GM21619 (cell line): ENCODE data around the gene ANXA9.
A peak's percentile ranks its signal among the peaks of the same experiment; 100 is the strongest.

Experiments used
- ATAC-seq: cut with Tn5 transposase; IDR thresholded peaks from one replicate; pipeline ENCODE4 v1.9.1; 2021; ENCODE audit not compliant: unreplicated experiment

ANXA9 gene

DNA sequence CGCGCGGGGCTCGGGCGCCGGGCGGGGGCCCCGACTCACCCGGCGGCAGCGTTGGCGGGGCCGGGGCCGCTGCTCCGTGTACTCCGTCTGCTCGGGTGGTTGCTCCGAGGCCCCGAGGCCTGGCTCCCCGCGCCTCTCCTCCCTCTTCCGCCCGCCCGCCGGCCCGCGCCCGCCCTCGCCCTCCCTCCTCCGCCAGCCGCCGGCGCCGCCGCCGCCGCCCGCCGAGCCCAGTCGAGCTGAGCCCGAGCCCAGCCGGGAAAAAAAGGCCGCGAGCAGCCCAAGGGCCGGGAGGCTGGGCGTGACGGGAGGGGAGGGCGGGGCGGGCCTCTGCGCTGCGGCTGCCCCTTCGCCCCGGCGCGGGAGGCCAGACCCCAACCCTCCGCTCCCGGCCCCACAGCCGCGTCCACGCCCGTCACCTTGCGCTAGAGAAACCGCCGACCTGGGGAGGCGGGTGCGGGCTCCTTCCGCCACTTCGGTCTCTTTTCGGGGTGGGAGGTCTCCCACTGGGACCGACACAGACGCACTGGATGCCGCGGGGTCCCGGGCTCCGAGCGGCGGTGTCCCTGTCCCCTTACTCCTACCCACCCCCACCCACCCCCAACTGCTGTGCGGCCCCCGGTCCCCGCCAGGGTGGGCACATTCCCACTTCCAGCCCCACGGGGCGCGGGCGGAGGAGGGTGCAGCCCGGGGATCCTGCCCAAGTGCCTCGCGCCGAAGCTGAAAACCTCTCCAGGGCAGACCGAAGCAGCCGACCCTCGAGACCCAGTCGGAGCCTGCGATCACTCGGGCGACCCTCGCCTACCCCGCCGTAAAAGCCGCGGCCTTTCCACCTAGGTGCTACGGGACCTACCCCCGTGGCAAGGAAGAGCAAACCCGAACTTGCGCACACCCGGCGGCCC, 7.3 kb upstream of the ANXA9 start, which contains the start of gene CERS2:
Gene CERS2, minus strand, starts transcription at position 256 of the 899 bp plus-strand sequence. CDS start 5,745 bp downstream, outside the sequence.
- ATAC-seq = peak; percentile 49

DNA sequence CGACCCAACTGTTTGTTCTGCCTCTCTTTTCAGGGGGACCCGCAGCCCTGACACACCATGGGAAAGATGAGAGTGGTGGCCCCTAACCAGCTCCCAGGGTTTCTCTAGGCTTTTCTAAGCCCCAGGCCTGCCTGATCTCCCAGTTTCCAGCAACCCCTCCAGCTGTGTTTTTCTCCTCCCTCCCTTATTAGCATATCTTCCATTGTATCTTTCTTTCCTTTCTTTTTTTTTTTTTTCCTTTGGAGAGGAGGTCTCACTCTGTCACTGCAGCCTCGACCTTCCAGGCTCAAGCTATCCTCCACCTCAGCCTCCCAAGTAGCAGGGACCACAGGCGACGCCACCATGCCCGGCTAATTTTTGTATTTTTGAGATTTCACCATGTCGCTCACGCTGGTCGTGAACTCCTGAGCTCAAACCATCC, 5.7 kb upstream of the ANXA9 start:
- no peak for ATAC-seq

DNA sequence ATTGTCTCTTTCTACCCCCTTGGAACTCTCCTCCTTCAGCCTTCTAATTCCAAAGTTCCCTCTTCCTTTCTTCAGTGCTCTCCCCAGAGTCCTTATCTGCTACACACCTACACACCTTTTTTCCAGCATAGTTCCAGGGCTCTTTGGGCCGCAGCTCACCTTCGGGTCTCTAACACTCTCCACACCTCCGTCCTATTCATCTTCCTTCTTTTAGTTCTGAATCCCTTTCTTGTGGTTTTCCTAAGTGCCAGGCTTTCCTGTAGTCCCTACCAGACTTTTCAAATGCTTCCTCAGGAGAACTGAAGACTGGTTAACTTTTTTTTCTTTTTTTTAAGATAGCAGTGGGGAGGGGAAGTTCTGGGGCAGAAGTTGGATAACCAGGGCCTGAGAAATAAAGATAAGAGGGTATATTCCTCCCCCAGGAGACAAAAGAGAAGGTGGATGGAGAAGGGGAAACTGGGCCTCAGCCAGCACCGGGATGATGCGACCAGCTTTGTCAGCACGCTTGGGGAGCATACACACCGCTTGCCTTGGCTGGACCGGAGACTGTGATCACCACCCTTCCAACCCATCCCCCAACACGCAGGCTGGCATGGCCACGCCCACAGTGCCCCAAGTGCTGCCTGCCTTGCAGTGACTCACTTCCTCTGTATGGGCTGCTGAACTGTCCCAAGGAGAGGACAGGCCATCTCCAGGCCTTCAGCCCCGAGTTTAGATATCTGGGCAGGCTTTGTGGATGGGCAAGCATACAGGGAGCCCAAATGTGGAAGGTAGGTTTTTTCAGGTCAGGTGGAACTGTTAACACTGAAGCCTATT, 5.0 kb upstream of the ANXA9 start:
- ATAC-seq = no peak

DNA sequence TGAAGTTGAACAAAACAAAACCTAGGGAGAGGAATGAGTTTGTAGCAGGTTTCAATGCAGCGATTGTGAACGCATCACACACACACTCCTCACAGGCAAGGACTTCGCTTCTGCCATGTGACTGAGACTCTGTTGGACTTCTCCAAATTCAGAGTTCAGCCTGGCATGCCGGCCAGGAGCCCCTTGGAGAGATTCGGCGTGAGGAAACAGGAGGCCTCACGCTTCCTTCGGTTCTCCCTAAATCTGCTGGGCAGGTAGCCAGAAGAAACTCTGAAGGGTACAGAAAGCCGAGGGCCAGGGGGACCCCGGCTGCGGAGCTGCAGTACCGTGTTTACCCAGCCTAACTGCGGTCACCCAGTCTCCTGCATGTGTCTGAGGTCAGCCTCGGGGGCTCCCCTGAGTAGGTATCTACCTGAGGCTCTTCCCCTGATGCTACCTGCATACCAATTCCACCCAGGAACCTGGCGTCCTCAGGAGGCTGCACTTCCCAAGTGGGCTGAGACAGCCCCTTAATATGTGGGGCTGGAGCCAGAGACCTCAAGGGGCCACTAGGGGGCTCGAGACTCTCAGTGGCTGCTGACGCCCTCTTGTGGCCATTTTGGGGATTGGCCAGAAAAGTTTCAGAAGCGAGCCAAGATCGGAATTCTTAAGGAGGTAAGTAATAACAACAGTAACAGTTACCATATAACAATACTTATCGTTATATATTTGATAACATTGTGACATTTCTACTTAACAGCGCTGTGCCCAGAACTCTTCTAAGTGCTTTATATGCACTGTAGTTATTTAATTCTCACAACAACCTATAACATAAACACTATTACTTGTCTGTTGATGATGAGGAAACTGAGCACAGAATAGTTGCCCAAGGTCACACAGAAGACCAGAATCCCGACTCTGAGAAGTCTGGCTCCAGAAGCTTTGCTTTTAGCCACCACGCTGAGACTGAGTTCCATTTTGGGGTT, 2.7 kb upstream of the ANXA9 start:
- peak; percentile 56 for ATAC-seq

DNA sequence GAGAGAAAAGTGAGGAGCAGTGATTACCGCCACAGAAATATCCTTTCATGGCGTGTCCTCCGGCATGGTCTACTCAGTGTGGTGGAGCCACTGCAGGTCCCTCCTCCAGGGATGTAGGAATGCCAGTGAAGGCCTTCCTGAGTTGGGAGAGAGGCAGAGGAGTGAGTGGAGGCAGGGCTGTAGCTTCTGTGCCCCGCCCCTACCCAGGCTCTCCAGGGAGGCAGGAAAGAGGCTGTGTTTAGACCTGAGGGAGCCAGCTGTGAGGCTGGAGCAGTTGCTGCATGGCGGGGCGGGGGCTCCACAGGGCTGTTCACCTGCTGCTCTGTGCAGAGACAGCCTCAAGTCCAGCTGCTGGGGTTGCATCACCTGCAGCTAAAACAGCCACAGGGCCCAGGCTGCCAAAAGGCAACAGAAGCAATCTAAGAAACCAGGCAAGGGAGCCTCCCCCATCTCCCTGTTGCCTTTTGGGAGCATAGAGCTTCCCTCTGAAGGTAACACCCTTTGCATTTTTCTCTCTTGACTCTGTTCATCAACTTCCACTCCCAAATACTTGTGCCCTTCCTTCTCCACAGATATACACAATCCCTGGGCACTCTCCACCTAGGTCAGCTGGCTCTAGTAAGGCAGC, 801 bp upstream of the ANXA9 start:
- no peak for ATAC-seq

DNA sequence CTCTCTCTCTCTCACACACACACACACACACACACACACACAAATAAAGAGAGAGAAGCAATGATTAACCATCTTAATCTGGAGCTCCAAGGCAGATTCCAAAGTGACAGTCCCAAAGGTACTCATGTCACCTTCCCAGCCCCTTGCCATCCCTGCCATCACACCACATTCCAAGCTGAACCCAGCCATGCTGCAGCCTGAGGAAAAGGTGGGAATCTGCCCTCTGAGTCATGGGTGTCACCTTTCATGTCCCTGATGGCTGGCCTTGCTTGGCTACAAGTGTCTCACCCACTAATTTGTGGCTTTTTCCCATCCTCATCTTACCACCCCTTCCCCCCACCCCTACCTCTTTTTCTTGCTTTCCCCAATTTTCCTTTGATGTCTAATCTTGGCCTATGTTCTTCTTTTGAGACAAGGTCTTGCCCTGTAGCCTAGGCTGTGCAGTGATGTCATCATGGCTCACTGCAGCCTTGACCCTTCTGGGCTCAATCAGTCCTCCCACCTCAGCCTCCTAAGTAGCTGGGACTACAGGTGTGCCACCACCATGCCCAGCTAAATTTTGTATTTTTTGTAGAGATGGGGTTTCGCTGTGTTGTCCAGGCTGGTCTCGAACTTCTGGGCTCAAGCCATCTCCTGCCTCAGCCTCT, 3.2 kb downstream of the ANXA9 start:
- ATAC-seq = no peak

DNA sequence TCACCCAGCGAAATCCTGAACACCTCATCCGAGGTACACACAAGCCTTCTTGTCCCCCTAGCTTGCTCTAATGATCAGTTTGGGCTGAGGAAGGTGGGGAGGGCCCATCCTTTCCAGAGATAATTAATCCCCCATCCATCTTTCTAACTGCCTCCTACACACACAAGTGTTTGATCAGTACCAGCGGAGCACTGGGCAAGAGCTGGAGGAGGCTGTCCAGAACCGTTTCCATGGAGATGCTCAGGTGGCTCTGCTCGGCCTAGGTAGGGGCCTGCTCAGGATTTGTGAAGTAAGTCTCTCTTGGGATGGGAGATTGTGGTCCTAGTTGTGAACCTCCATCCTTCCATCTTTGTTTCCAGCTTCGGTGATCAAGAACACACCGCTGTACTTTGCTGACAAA, 5.8 kb downstream of the ANXA9 start:
- ATAC-seq = no peak

DNA sequence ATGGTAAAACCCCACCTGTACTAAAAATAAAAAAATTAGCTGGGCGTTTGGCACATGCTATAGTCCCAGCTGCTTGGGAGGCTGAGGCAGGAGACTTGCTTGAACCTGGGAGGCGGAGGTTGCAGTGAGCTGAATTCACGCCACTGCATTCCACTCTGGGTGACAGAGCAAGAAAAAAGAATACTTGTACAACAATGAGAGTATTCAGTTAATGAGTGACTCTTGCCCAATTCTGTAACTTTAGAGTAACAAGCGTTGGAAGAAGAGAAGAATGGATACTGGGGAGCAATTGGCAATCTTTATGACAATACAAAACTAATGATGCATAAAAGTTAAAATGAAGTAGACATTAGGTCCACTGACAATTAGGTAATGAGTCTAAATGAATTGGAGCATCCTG, 10.5 kb downstream of the ANXA9 start:
- no peak for ATAC-seq

DNA sequence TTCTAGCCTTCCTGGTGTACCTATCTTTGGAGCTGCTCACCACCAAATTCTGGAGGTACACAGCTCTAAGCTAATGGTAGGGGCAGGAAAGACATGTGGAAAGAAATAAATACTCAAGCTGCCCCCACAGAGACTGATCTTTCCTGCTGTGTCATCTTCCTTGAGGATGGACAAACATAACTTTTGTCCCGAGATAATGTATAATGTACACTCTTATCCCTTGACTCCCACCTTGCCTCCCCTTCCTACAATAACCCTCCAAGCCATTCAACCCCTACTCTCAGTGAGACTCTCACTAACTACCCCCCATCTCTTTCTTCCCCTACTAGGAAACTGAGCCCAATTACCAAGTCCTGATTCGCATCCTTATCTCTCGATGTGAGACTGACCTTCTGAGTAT, 12.2 kb downstream of the ANXA9 start:
- no peak for ATAC-seq

DNA sequence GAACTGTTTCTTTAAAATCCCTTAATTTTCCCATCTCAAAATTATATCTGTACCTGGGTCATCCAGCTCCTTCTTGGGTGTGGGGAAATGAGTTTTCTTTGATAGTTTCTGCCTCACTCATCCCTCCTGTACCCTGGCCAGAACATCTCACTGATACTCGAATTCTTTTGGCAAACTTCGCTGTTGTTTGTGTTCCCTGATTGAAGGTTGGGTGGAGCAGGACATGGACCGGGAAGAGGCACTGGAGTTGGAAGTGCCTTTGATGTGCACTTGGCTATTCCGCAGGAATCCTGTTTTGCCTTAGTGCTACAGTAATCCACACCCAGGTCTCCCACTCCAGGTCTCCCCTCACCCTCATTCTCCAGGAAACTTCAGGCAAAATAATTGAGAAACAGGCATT, 13.4 kb downstream of the ANXA9 start:
- ATAC-seq = no peak

DNA sequence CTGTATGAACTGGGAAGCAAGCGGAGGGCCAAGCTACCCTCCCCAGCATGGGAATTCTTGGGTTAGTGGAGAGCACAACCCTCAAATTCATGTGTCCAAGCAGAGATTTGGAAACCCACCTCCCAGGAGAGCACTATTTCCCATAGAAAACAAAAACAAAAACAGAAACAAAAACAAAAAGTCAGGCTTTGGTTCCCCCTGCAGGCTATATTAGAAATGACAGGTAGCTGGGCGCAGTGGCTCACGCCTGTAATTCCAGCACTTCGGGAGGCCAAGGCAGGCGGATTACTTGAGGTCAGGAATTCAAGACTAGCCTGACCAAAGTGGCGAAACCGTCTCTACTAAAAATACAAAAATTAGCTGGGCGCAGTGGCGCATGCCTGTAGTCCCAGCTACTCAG, 13.8 kb downstream of the ANXA9 start:
- ATAC-seq = no peak

DNA sequence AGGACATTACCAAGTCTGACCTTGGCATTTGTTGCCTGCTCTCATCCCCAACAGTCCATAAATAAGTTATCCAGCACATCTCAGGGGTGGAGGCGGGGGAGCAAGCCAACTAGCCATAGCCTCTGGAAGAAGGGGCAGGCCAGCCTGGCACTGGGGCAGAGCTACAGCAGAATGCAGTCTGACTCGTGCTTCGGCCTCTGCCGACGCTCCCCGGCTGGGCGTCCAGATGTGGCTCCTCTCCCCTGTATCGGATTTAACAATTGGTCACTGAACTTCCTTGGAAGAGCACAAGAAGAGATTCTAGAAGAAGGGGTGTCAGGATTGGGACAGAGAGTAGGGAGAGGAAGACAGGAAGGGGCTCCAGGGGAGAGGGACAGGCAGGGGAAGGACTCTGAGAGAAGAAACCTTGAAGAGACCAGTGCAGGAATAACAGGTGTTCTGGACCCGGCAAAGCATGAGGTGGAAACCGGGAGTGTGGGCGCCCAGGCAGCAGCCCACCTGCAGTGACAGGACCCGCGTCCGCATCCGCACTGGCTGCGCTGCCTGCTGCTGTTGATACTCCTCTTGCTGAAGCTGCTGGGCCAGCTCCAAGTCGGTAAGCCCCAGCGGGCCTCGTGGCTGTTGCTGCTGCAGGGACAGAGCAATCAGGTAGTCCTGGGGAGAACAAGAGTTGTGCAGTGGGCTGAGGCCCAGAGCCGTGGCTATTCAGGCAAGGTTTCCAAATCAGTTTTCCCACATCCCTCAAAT, 15.2 kb downstream of the ANXA9 start:
- no peak for ATAC-seq

DNA sequence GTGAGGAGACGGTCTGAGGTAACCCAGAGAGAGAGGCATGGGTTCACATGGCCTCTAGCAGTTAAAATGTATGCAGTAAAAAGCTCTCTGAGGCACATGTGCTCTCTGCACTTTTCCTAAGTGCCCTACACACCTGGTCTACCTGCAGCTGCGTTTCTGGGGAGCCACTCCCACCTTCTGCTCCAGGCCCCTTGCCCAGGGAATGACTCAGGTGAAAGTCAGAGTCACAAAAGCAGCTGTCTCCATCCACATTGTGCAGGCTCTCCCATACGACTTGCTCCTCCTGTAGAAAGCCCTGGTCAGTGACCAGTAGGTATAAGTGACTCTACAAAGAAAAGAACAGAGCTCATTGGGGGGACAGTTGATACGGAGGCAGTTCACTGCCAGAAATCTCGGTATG, 15.9 kb downstream of the ANXA9 start:
- ATAC-seq = no peak

DNA sequence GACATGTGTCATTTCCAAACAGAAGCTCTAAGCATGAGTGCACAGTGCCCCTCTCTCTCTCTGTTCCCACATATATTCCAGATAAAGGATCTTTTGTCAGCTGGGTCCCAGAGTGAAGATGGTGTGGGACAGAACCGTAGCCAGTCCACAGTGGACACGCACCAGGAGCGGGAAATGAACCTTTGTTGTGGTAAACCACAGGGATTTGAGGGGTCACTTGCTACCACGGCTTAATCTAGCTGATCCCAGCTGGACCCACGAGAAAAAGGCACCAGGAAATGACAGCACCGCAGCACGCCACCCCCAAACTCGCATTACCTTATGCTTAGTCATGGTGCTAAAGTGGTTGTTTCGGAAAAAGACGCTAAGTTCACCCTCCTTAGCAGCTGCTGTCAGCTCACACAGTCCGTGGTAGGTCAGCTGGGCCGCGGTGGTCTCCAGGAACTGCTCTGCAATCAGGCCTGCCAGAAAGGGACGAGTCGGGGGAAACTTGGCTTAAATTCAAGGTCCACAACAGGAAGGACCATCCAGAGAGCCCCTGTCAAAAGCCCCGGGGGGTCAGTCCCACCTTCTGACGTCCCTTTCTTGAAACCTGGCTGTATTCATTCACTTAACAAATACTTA, 17.1 kb downstream of the ANXA9 start:
- no peak for ATAC-seq

DNA sequence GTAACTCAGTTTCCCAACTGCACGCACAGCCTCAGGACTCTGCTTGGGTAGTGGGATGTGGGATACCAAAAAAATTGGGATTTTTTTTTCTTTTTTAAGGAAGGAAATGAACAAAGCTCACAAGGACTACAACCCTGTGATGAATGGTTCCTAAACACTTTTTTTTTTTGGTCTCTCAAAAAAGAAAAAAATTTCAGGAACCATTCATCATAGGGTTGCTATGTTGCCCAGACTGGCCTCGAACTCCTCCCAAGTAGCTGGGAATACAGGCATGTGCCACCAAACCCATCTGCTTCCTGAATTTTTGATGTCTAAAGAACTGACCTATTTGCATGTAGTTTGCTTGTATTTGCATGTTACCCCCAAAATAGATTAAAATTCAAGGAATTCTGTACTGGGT, 17.8 kb downstream of the ANXA9 start:
- ATAC-seq = no peak

DNA sequence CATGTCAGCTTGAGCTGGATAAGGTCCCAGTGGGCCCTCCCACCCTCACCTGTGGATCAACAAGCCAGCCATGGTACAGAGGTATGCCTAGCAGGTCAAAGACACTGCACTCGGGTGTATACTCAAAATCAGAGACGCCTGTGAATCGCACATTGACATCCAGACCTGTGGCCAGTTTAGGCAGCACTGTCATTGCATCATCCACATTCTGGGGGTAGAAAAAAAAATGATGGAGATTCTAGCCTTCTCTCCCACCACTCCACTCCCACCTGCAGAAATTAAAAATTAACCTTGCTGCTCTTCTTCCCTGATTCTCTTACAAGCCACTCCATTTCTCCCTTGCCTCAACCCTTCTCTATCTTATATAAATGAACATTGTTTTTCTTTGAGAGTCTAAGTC, 18.3 kb downstream of the ANXA9 start:
- no peak for ATAC-seq

DNA sequence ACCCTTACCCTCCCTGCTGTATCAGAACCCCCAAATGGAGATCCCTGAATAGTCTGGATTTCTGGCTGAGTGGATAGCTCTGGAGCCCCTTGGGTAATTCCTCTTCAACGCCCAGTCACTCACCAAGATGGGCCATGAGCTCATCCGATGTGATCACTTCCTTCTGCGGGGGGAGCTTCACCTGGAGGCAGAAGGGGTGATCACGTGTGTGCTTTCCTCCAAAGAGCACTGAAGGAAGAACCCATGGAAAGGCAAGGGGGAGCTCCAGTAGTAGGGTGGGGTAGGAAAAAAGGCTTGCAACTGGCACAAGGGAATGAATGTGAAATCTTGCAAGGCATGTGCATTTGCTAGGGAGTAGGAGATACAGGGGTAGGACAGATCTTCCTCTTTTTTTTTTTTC, 19.5 kb downstream of the ANXA9 start:
- no peak for ATAC-seq

DNA sequence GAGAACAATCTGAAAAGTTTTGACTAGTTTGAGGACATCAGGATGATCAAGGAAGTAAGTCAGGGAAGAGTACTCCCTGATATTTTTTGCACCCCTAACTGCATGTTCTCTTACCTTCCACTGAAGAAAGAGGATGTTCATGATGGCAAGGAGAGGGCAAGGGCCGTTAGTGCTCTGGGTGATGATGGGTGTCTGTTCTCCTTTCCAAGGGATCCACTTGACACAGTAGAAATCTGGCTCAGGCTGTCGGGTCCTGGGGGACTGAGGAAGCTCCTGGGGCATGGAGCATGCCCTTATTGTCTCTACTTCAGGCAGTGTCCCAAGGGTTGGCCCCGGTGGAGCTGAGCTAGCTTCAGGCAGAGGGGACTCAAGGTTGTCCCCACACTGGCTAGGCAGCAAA, 20.0 kb downstream of the ANXA9 start:
- ATAC-seq = no peak

DNA sequence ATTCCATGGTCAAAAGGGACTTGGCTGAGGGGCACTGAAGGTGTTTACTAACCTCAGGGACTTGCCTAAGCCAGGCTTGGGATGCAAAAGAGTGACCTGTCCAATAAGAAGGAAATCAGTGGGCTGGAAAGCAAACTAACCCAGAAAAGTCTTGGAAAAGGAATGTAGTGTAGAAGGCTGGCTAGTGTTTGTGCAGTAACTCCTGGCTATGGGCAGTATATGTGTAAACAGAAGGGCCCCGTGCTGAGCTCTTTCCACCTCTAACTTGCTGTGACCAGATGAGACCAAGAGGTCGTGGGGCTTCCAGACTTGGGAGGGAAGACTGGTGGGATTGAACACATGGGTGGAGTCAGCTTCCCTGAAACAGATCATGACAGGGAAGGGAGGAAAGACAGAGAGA, 20.5 kb downstream of the ANXA9 start:
- no peak for ATAC-seq
